Measurements from ENCODE around the gene VAV1. TPM values are rescaled to one million over a fixed set of nuclear protein-coding genes. Genes with fewer than 3 reads are reported as not detected.
A peak's percentile ranks its signal among the peaks of the same experiment; 100 is the strongest.

VAV1 gene
- total and polyA plus RNA-seq, 9 of the 15 experiments (the other 6 are each of a cell fraction or from before 2014, with no cell fraction given), result 0.46 to 20.1 (median 11.1) TPM

GRCh38 chr19:6802336-6803035, 30.0 kb downstream of the VAV1 start (continued):
- TF ChIP-seq EHMT2 (IDR thresholded peaks at IDR 0.05) (no peak), RFX1 (IDR thresholded peaks at IDR 0.05) (no peak), CBX8 (IDR thresholded peaks at IDR 0.05; ENCODE audit: borderline replicate concordance, extremely low read depth, low read depth, low read length, poor library complexity, severe bottlenecking) (no peak), JUND (IDR thresholded peaks at IDR 0.05; ENCODE audit: borderline replicate concordance, low read depth, low read length) (peak; percentile 21; the same call in 1 of the 2 replicates), JUND (tag; IDR thresholded peaks at IDR 0.05; ENCODE audit: borderline replicate concordance, low read depth, low read length) (no peak; the same call in 2 of the 3 replicates), E4F1 (CRISPR knock-in tag; IDR thresholded peaks at IDR 0.05; ENCODE audit: borderline replicate concordance) (no peak), NR2C2 (CRISPR knock-in tag; IDR thresholded peaks at IDR 0.05) (0 out of 2 replicates have a peak, but pooled peaks have one; percentile 26), NR2C2 (tag; IDR thresholded peaks at IDR 0.05) (peak; percentile 78), EWSR1 (IDR thresholded peaks at IDR 0.05; ENCODE audit: borderline replicate concordance, low read depth, partially characterized antibody) (no peak), CREM (IDR thresholded peaks at IDR 0.05; ENCODE audit: low read depth) (no peak), RCOR1 (IDR thresholded peaks at IDR 0.05; ENCODE audit: borderline replicate concordance in 1 of 2, low read depth in 2 of 2, low read length in 2 of 2) (no peak), ZHX1 (conservative IDR thresholded peaks at IDR 0.05; ENCODE audit: low read length) (no peak), PCBP2 (IDR thresholded peaks at IDR 0.05; ENCODE audit: low read depth, low read length, poor library complexity, severe bottlenecking) (no peak), ATF7 (IDR thresholded peaks at IDR 0.05) (no peak), ZNF12 (CRISPR knock-in tag; IDR thresholded peaks at IDR 0.05) (no peak), JUNB (CRISPR knock-in tag; conservative IDR thresholded peaks at IDR 0.05) (no peak), ARID4B (CRISPR knock-in tag; IDR thresholded peaks at IDR 0.05) (no peak), FUS (optimal IDR thresholded peaks at IDR 0.05; ENCODE audit: low read depth, low read length) (no peak)

Data from K562 (cell line).